OCI-LY7 (cell line): Measurements from ENCODE around the gene KIAA1755. TPM values are rescaled to one million over a fixed set of nuclear protein-coding genes. Genes with fewer than 3 reads are reported as not detected.

ENCODE experiments used
- BruUV-seq: library from RNA; stranded (reverse); fragments of 400-500 nt; replicated peaks from 2 replicates; lab custom pipeline; 2021; lab: Mats Ljungman, UMichigan
- CTCF ChIA-PET: fragments of 300-600 bp; sonication (Branson Sonifier 250); formaldehyde crosslinking; loops from one replicate; lab custom pipeline; 2022; ENCODE audit warnings: antibody characterized with exemption; ENCODE audit not compliant: unreplicated experiment; lab: Charles Lee
- POLR2A ChIA-PET: fragments of 300-600 bp; sonication (Branson Sonifier 250); formaldehyde crosslinking; loops from one replicate; lab custom pipeline; 2022; ENCODE audit warnings: antibody characterized with exemption; lab: Charles Lee
- DNase-seq: peaks from one replicate; pipeline ENCODE4 v3.0.0-alpha.2; 2015; ENCODE audit warnings: low spot score
- H2AFZ ChIP-seq: fragments of 200-600 bp; sonication (generic), shearing (Covaris generic); 2 replicates; pipeline ENCODE4 v1.6.1; 2014; ENCODE audit warnings: mild to moderate bottlenecking, antibody characterized with exemption, low read length, moderate library complexity
- H3K27ac ChIP-seq: fragments of 200-600 bp; sonication (generic); 2 replicates; pipeline ENCODE4 v1.5.1; 2014; ENCODE audit warnings: mixed run types, low read depth, mild to moderate bottlenecking, moderate library complexity, low read length, inconsistent platforms; ENCODE audit not compliant: poor library complexity, severe bottlenecking
- H3K36me3 ChIP-seq: fragments of 200-600 bp; sonication (generic); 2 replicates; pipeline ENCODE4 v1.6.1; 2014; ENCODE audit warnings: mild to moderate bottlenecking, antibody characterized with exemption, low read length, moderate library complexity, mixed read lengths; ENCODE audit not compliant: insufficient read depth
- H3K4me1 ChIP-seq: fragments of 200-600 bp; sonication (generic); 2 replicates; pipeline ENCODE4 v1.5.1; 2014; ENCODE audit warnings: mild to moderate bottlenecking, low read length; ENCODE audit not compliant: insufficient read depth, poor library complexity, severe bottlenecking
- H3K4me2 ChIP-seq: fragments of 200-600 bp; sonication (generic); 2 replicates; pipeline ENCODE4 v1.6.1; 2014; ENCODE audit warnings: mild to moderate bottlenecking, low read length
- H3K4me3 ChIP-seq: fragments of 200-600 bp; sonication (generic); 2 replicates; pipeline ENCODE4 v1.5.1; 2014; ENCODE audit warnings: mild to moderate bottlenecking, low read depth, low read length; ENCODE audit not compliant: poor library complexity, severe bottlenecking
- H3K79me2 ChIP-seq: fragments of 200-600 bp; sonication (generic); 2 replicates; pipeline ENCODE4 v1.6.1; 2016; ENCODE audit warnings: low read depth, mild to moderate bottlenecking, low read length, moderate library complexity, mixed read lengths; ENCODE audit not compliant: insufficient read depth
- H3K9me2 ChIP-seq: fragments of 200-600 bp; sonication (generic); 2 replicates; pipeline ENCODE4 v1.6.1; 2016; ENCODE audit warnings: mild to moderate bottlenecking, low read length, mixed read lengths; ENCODE audit not compliant: insufficient read depth
- H3K9me3 ChIP-seq: fragments of 200-600 bp; sonication (generic); 2 replicates; pipeline ENCODE4 v1.6.1; 2014; ENCODE audit warnings: mild to moderate bottlenecking, mixed run types, low read length, mixed read lengths
- H4K20me1 ChIP-seq: fragments of 200-600 bp; sonication (generic); 2 replicates; pipeline ENCODE4 v1.6.1; 2014; ENCODE audit warnings: mild to moderate bottlenecking, antibody characterized with exemption, low read length, moderate library complexity, mixed read lengths; ENCODE audit not compliant: insufficient read depth
- CTCF ChIP-seq: fragments of 200-600 bp; sonication (generic); conservative IDR thresholded peaks from 2 replicates; pipeline ENCODE4 v1.5.1; 2014; ENCODE audit warnings: mild to moderate bottlenecking, antibody characterized with exemption, low read length, moderate library complexity, mixed read lengths
- EZH2phosphoT487 ChIP-seq: fragments of 200-600 bp; sonication (generic); IDR thresholded peaks from 2 replicates; pipeline ENCODE4 v1.6.1; 2018; ENCODE audit warnings: low read depth, borderline replicate concordance, mild to moderate bottlenecking, mixed run types, antibody characterized with exemption, low read length, moderate library complexity, mixed read lengths
- intact Hi-C: fragments of 100-400 bp; cut with micrococcal nuclease; formaldehyde crosslinking; loops from one replicate; pipeline ENCODE4 v1.10.0; 2022; ENCODE audit not compliant: unreplicated experiment
- total RNA-seq, 2 experiments: library from RNA; depleted of rRNA in 1 of 2; stranded (reverse); fragments of >200 nt in 1 of 2; shearing (Covaris generic) in 1 of 2; gene quantifications; 2 replicates each; pipeline ENCODE4 v1.2.3, GENCODE V29; 2014 to 2022

KIAA1755 gene
- total RNA-seq, 2 experiments from 2014 or later: not detected

GRCh38 chr20:38295811-38296210 lies 35.3 kb upstream of the KIAA1755 start:
- Histone ChIP-seq H3K36me3 (no peaks in the 10 kb centered on the region), H3K4me3 (no peak overlapping the region), H3K4me2 (no peak overlapping the region), H4K20me1 (no peaks in the 10 kb centered on the region), H3K27ac (no peak overlapping the region), H3K79me2 (no peaks in the 10 kb centered on the region), H3K9me3 (no peaks in the 10 kb centered on the region), H3K4me1 (no peaks in the 10 kb centered on the region), H3K9me2 (no peaks in the 10 kb centered on the region), H2AFZ (no peak overlapping the region)
- DNase-seq: no peak
- ChIA-PET CTCF (no interaction called here), POLR2A (no interaction called here)
- TF ChIP-seq CTCF: no peak
- no peak for TF ChIP-seq EZH2phosphoT487
- BruUV-seq: no TSS peak
- intact Hi-C loops: no loop called here

DNA sequence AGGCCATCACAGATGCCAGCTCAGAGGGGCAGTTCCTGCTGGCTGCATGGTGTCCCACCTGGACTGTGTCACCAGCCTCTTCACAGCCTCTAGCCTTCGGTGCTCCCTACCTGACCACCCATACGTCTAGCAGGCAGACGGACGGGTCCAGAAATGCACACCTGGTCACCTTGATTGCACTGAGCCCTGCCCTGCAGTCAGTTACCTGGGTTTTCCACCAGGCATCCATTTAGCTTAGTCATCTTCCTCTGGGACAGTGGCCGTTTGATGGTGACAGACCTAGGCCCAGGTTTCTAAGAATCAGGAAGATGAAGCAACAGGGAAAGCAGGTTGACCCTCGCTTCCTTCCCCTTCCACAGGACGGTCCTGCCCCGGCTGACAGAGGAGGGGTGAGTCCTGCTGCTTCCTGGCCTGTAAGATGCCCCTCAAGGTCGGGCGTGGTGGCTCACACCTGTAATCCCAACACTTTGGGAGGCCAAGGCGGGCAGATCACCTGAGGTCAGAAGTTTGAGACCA lies 33.6 kb upstream of the KIAA1755 start:
- Histone ChIP-seq H3K9me2 (no peaks in the 10 kb centered on the region), H3K79me2 (no peaks in the 10 kb centered on the region), H3K36me3 (no peaks in the 10 kb centered on the region), H4K20me1 (no peaks in the 10 kb centered on the region), H3K9me3 (no peaks in the 10 kb centered on the region), H3K27ac (no peak overlapping the region), H3K4me3 (no peak overlapping the region), H3K4me1 (no peaks in the 10 kb centered on the region), H3K4me2 (no peak overlapping the region), H2AFZ (no peak overlapping the region)
- CTCF ChIA-PET: no interaction called here
- BruUV-seq: no TSS peak
- no peak for DNase-seq
- POLR2A ChIA-PET: no interaction called here
- TF ChIP-seq EZH2phosphoT487: no peak
- TF ChIP-seq CTCF: no peak
- intact Hi-C loops: no loop called here

DNA sequence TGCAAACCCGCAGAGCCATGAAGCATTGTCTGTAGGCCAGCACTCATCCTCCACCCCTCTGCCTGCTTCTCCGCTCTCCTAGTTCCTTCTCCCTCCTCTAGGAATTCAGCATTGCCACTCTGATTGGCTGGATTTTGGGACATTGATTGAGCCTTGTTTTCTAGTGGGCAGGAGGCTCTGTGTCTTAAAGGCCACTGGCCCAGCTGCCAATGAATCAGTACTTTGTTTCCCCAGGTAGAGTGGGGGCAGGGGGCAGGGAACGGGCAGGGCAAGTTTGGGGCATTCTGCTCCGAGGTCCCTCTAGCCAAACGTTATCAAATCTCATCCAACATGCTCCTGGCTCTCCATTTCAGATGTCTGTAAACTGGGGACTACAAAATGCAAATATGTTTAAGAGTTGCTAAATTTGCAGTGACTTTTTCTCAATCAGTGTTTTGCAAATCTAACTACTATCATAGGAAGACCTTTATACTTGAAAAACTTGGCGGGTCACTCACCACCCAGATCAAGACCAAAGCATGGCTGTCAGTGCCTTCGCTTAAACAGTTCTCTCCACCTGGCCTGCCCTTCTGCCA lies 33.0 kb upstream of the KIAA1755 start:
- no peak for TF ChIP-seq EZH2phosphoT487
- no peak for TF ChIP-seq CTCF
- Histone ChIP-seq H3K9me2 (no peaks in the 10 kb centered on the region), H3K36me3 (no peaks in the 10 kb centered on the region), H4K20me1 (no peaks in the 10 kb centered on the region), H2AFZ (no peak overlapping the region), H3K4me2 (no peak overlapping the region), H3K4me1 (no peaks in the 10 kb centered on the region), H3K79me2 (no peaks in the 10 kb centered on the region), H3K4me3 (no peak overlapping the region), H3K27ac (no peak overlapping the region), H3K9me3 (no peaks in the 10 kb centered on the region)
- no peak for DNase-seq
- POLR2A ChIA-PET: no interaction called here
- CTCF ChIA-PET: no interaction called here
- BruUV-seq: no TSS peak
- intact Hi-C loops: no loop called here
